GM18508 (cell line): ENCODE results near the gene C16orf78.

Experiments
- ATAC-seq: cut with Tn5 transposase; IDR thresholded peaks from one replicate; pipeline ENCODE4 v1.9.1; 2021; ENCODE audit warnings: moderate number of reproducible peaks; ENCODE audit not compliant: insufficient read depth, unreplicated experiment

The C16orf78 gene

DNA sequence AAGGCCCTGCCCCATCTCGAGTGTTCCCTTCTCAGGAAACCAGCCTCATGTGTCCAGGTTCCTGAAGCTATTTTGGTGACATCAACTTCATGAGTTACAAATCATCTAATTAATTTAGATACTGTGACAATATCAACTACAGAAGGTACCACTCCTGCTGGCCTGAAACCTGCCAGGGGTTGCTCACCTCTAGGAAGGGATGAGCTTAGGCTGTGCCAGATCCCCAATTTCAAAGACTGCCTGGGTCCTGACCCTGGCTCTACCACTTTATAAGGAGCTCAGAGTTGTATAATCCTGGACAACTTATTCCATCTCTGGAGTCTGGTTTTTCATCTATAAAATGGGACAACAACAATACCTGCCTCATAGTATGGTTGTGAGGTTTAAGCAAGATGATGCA is 5.2 kb downstream of the C16orf78 start:
- ATAC-seq: no peak

- ATAC-seq: no peak
These were observed 9.3 kb downstream of the C16orf78 start for GRCh38 chr16:49382916-49383315.

DNA sequence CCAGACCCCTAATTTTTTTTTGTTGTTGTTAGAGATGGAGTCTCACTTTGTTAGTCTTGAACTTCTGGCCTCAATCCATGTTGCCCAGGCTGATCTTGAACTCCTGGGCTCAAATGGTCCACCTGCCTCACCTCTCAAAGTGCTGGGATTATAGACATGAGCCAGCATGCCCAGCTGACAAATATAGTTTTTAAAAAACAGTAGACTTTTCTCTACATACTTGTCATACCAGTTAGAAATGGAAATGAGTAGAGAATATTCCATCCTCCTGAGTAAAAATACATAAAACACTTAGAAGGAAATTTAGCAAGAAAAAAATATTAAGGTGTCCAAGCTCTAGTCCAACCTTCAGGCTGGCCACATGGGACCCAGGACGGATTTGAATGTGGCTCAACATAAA is 21.4 kb downstream of the C16orf78 start:
- no peak for ATAC-seq

- ATAC-seq: no peak
These were observed 22.7 kb downstream of the C16orf78 start for GRCh38 chr16:49396206-49396720.

DNA sequence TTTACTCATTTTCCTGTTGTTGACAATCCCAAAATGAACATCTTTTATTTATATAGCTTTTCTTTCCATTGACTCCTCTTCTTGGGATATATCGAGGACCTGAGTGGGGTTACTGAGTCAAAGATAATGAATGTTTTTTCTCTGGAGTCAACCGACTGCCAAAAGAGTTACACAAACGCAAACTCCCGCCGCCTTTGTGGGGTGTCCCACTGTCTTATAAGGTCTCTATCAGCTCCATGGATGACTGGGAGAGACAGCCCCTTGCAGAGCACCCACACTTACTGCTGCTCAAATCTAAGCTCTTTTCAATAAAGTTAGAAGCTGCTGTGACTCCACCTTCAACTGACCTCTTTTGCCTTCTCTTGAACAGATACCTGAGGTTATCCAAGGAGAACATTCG is 25.2 kb downstream of the C16orf78 start:
- ATAC-seq: no peak

- ATAC-seq: peak; percentile 96
These were observed 26.2 kb downstream of the C16orf78 start for GRCh38 chr16:49399594-49400364.

GRCh38 chr16:49400611-49401010 is 27.0 kb downstream of the C16orf78 start:
- no peak for ATAC-seq

- ATAC-seq: no peak
These were observed 31.5 kb downstream of the C16orf78 start for GRCh38 chr16:49405123-49405522.

- ATAC-seq: no peak
These were observed 31.9 kb downstream of the C16orf78 start for GRCh38 chr16:49405530-49405929.

- peak; percentile 86 for ATAC-seq
These were observed 34.4 kb downstream of the C16orf78 start for GRCh38 chr16:49407873-49408550.

GRCh38 chr16:49409121-49409520 is 35.5 kb downstream of the C16orf78 start:
- ATAC-seq: no peak

GRCh38 chr16:49410226-49410625 is 36.6 kb downstream of the C16orf78 start:
- no peak for ATAC-seq

GRCh38 chr16:49411121-49411970 is 37.7 kb downstream of the C16orf78 start:
- ATAC-seq: no peak

- ATAC-seq: no peak
These were observed 41.1 kb downstream of the C16orf78 start for GRCh38 chr16:49414671-49415070.

DNA sequence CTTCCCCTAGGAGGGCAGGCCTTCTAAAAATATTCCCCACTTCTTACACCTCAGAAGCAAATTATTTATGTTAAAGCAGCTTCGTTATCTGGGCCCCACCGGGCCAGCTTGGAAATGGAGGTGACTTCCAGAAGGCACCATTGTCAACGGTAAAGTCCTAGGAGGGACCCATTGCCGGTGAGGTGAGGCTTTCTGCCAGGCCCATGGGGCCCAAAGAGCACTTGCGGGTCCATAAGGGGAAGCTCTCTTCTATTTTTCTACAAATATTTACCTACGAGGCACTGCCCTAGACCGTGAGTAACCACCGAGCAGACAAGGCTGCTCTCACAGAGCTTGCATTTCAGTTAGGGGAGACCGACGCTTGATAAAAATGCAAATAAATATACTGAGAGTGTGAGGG is 41.5 kb downstream of the C16orf78 start:
- no peak for ATAC-seq

- no peak for ATAC-seq
These were observed 42.5 kb downstream of the C16orf78 start for GRCh38 chr16:49416001-49416675.

GRCh38 chr16:49417354-49417753 is 43.8 kb downstream of the C16orf78 start:
- no peak for ATAC-seq

- no peak for ATAC-seq
These were observed 45.4 kb downstream of the C16orf78 start for GRCh38 chr16:49419006-49419405.

DNA sequence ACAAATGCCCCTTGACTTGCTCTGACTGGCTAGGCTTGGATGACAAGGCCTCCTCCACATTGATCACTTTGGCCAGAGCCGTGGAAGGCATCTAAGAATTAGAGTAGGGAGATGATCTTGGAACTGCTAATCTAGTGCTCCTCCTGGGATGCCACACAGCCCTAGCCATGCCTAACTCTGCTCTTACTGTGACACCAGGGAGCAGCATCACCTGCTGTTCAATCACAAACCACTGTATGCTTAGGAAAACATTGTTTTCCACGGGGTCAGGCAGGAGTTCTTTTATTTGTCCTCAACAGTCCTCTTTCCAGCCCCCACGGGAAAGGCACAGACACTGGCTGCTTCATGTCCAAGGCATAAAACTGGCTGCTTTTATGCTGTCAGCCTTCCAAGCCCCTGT is 46.3 kb downstream of the C16orf78 start:
- no peak for ATAC-seq

GRCh38 chr16:49422896-49423295 is 49.3 kb downstream of the C16orf78 start:
- no peak for ATAC-seq
